Measurements from ENCODE around the gene KCP. TPM values are rescaled to one million over a fixed set of nuclear protein-coding genes. Genes with fewer than 3 reads are reported as not detected.

Gene KCP
- total RNA-seq, 1 experiment from 2014 or later: 1.6 TPM

DNA sequence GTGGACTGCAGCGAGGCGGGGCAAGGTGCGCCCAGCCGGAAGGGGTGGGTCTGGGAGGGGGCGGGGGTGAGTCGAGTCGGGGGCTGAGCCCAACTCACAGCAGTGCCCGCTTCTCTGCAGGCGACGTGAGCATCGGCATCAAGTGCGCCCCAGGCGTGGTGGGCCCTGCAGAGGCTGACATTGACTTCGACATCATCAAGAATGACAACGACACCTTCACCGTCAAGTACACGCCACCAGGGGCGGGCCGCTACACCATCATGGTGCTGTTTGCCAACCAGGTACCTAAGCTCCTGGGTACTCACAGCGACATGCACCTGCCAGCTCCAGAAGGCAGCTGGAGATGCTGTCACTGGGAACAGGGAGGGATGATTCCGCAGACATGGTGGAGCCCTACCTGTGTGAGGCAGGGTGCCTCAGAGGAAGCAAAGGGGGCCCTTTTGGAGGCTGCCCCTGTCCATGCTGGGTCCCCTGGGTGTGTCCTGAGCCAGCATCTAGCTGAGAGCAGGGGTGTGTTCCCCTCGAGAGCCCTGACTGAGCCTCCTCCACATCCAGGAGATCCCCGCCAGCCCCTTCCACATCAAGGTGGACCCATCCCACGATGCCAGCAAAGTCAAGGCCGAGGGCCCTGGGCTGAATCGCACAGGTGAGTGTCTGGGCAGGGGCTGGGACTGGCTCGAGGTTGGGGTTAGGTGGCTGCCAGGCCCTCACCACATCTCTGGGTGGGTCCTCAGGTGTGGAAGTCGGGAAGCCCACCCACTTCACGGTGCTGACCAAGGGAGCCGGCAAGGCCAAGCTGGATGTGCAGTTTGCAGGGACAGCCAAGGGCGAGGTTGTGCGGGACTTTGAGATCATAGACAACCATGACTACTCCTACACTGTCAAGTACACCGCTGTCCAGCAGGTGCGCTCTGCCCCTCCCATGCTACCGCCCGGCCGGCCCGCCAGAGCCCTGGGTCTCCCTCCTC is 67.6 kb downstream of the KCP start:
- Histone ChIP-seq H3K79me2 (ENCODE audit: insufficient read depth, low read length) (no peaks in the 10 kb centered on the region), H3K9me2 (ENCODE audit: insufficient read depth) (no peaks in the 10 kb centered on the region), H2AFZ (ENCODE audit: low read depth, low read length, poor library complexity, severe bottlenecking) (no peak overlapping the region), H3K4me1 (ENCODE audit: control insufficient read depth in 1 of 2, insufficient read depth in 2 of 2, low read length in 2 of 2) (peaks cover 0 to 8% of the 10 kb centered on the region in 2 experiments; a peak in 2 of 4 replicates), H3K4me3 (replicated peaks in 1 of 2; ENCODE audit: low read depth in 1 of 2, low read length in 2 of 2) (no peak overlapping the region), H4K20me1 (ENCODE audit: insufficient read depth) (no peaks in the 10 kb centered on the region), H3K36me3 (ENCODE audit: control insufficient read depth in 1 of 2, insufficient read depth in 2 of 2, low read length in 2 of 2) (peaks cover 0 to 24% of the 10 kb centered on the region in 2 experiments; a peak in 1 of 4 replicates), H3K27me3 (ENCODE audit: insufficient read depth, low read length) (no peaks in the 10 kb centered on the region), H3K4me2 (ENCODE audit: low read length) (no peak overlapping the region), H3K27ac (ENCODE audit: low read depth, low read length) (no peak overlapping the region), H3K9ac (ENCODE audit: low read length) (no peak overlapping the region), H3K9me3 (ENCODE audit: control insufficient read depth in 1 of 2, insufficient read depth in 1 of 2, low read depth in 1 of 2, low read length in 2 of 2) (no peaks in the 10 kb centered on the region)
- intact Hi-C loops (cut with micrococcal nuclease): no loop called here
- ATAC-seq: no peak
- ChIA-PET CTCF (interaction anchor here (0.6 to 2.1 kb wide), 8 partner anchors 7 to 171 kb away, joined by 3 to 12 read pairs (median 6); partner anchors contain the start of genes ATP6V1F and GARIN1A), RAD21 (ENCODE audit: low non-redundant PET in 1 of 2, low total read pairs in 2 of 2, uncharacterized antibody in 2 of 2, unreplicated experiment in 2 of 2) (no interaction called here), POLR2A (no interaction called here)
- no TSS peak for BruUV-seq (replicated peaks)
- DNase-seq (ENCODE audit: low read depth, low spot score): no peak
- TF ChIP-seq ZNF274 (IDR thresholded peaks at IDR 0.05; ENCODE audit: low read depth, low read length): no peak
- TF ChIP-seq, protein P1, sequence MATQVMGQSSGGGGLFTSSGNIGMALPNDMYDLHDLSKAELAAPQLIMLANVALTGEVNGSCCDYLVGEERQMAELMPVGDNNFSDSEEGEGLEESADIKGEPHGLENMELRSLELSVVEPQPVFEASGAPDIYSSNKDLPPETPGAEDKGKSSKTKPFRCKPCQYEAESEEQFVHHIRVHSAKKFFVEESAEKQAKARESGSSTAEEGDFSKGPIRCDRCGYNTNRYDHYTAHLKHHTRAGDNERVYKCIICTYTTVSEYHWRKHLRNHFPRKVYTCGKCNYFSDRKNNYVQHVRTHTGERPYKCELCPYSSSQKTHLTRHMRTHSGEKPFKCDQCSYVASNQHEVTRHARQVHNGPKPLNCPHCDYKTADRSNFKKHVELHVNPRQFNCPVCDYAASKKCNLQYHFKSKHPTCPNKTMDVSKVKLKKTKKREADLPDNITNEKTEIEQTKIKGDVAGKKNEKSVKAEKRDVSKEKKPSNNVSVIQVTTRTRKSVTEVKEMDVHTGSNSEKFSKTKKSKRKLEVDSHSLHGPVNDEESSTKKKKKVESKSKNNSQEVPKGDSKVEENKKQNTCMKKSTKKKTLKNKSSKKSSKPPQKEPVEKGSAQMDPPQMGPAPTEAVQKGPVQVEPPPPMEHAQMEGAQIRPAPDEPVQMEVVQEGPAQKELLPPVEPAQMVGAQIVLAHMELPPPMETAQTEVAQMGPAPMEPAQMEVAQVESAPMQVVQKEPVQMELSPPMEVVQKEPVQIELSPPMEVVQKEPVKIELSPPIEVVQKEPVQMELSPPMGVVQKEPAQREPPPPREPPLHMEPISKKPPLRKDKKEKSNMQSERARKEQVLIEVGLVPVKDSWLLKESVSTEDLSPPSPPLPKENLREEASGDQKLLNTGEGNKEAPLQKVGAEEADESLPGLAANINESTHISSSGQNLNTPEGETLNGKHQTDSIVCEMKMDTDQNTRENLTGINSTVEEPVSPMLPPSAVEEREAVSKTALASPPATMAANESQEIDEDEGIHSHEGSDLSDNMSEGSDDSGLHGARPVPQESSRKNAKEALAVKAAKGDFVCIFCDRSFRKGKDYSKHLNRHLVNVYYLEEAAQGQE (IDR thresholded peaks at IDR 0.05; ENCODE audit: low read depth): no peak
- TF ChIP-seq, protein P2, sequence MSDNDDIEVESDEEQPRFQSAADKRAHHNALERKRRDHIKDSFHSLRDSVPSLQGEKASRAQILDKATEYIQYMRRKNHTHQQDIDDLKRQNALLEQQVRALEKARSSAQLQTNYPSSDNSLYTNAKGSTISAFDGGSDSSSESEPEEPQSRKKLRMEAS (IDR thresholded peaks at IDR 0.05): no peak
- no peak for TF ChIP-seq SRF (IDR thresholded peaks at IDR 0.05; ENCODE audit: low read depth)

All from HCT116 (cell line).